BE2C (cell line): Measurements from ENCODE around the gene APBB2.
"Not testable (repeated sequence)": the region's sequence is repeated elsewhere in the genome, so short reads cannot be mapped to it uniquely, and the experiment has no call there.

Experiments used
- DNase-seq: peaks from one replicate; pipeline ENCODE4 v3.0.0-alpha.2; 2020
- H3K27me3 ChIP-seq: fragments of 250-450 bp; sonication (Bioruptor Pico); 2 replicates; pipeline ENCODE4 v1.5.1; 2020; ENCODE audit warnings: mild to moderate bottlenecking
- H3K36me3 ChIP-seq: fragments of 250-450 bp; sonication (Bioruptor Pico); 2 replicates; pipeline ENCODE4 v1.5.1; 2020; ENCODE audit warnings: mild to moderate bottlenecking
- H3K4me1 ChIP-seq: fragments of 250-450 bp; sonication (Bioruptor Pico); 2 replicates; pipeline ENCODE4 v1.5.1; 2020
- H3K4me3 ChIP-seq: 2 replicates; pipeline ENCODE4 v1.5.1; 2011; ENCODE audit warnings: low read depth, low read length
- H3K9me3 ChIP-seq: fragments of 250-450 bp; sonication (Bioruptor Pico); 2 replicates; pipeline ENCODE4 v1.5.1; 2020
- TF ChIP-seq, protein P1 (sequence below): IDR thresholded peaks from 2 replicates; pipeline ENCODE4 v1.5.1; 2012; ENCODE audit warnings: mild to moderate bottlenecking, low read depth, low read length

APBB2 gene

DNA sequence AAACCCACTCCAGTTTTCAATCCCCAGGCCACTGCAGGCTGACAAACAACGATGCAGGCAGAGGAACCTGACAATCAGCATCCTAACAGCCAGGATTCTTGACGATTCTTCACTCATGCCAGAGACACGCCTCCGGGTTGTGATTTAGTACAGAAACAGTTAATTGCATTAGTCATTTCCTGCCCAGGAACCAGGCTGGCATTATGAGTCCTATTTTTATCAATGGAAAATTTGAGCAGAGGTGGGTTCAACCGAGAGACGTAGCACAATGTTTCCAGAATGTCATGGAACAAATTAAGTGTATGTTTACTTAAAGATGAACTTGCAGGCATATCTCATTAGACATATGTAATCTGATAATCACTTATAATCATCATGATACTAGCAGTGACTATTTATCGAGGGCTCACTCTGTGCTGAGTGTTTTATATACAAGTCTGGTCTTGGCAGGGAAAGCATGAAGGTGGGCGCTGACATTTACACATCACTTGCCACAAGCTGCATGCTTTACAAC is 304.9 kb downstream of the APBB2 start:
- Histone ChIP-seq H3K4me3 (peak overlapping the region; percentile 37), H3K36me3 (no peaks in the 10 kb centered on the region), H3K9me3 (no peaks in the 10 kb centered on the region), H3K27me3 (no peaks in the 10 kb centered on the region), H3K4me1 (peaks cover 5% of the 10 kb centered on the region)
- DNase-seq = peak; percentile 74
- TF ChIP-seq, protein P1, sequence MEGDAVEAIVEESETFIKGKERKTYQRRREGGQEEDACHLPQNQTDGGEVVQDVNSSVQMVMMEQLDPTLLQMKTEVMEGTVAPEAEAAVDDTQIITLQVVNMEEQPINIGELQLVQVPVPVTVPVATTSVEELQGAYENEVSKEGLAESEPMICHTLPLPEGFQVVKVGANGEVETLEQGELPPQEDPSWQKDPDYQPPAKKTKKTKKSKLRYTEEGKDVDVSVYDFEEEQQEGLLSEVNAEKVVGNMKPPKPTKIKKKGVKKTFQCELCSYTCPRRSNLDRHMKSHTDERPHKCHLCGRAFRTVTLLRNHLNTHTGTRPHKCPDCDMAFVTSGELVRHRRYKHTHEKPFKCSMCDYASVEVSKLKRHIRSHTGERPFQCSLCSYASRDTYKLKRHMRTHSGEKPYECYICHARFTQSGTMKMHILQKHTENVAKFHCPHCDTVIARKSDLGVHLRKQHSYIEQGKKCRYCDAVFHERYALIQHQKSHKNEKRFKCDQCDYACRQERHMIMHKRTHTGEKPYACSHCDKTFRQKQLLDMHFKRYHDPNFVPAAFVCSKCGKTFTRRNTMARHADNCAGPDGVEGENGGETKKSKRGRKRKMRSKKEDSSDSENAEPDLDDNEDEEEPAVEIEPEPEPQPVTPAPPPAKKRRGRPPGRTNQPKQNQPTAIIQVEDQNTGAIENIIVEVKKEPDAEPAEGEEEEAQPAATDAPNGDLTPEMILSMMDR = no peak

DNA sequence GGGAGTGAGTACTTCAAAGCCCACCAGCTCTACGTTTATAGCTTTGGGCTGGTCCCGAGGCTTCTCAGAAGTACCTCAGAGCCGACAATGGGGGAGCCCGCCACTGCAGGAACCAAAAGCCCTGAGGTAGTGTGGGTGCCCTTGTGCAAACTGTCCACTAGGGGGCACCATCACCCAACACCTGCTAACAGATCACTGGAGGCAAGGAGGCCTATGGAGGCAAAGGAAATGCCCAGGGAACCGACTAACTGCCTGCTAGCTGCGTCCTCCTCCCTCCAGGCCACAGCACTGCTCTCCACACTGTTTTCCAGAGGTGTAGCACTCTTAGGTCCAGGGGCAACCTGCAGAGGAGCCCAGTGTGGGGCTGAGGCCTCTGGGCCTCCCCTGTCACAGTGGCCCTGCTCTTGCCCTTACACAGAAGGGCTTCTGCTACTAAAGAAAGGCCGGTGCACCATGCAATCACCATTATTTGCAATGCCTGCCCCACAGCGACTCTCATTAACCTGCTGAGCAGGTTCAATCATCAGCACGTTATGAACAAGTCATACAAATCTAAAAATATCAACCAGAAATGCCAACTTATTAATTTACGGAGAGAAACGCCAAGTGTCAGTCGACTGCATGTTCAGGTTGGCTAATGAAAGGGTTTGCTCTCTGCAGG is 305.5 kb downstream of the APBB2 start:
- Histone ChIP-seq H3K27me3 (no peaks in the 10 kb centered on the region), H3K4me3 (peak overlapping the region; percentile 37), H3K36me3 (no peaks in the 10 kb centered on the region), H3K4me1 (peaks cover 5% of the 10 kb centered on the region), H3K9me3 (no peaks in the 10 kb centered on the region)
- TF ChIP-seq, protein P1 = peak; percentile 98
- peak; percentile 85 for DNase-seq

DNA sequence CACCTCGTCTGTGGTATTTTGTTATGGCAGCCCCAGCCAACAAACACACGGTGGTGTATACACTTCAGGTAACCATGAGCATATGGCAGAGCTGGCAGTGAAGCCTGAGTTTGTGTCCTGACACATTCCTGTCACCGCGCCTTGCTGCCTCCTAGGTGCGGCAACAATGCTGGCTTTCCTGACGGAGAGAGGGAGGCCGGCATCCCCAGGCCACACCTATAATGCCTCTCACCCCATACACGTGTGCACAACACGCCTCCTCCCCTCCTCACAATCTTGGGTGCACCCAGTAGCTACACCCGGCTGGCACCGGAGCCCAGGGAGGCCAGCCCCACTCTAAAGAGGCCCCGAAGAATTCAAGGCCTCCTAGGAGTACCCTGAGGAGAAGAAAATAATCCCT is 306.0 kb downstream of the APBB2 start:
- H3K36me3 ChIP-seq = no peaks in the 10 kb centered on the region
- no peak for DNase-seq
- no peak overlapping the region for H3K4me3 ChIP-seq
- TF ChIP-seq, protein P1 = no peak
- no peaks in the 10 kb centered on the region for H3K27me3 ChIP-seq
- H3K9me3 ChIP-seq = no peaks in the 10 kb centered on the region
- peaks cover 5% of the 10 kb centered on the region for H3K4me1 ChIP-seq

DNA sequence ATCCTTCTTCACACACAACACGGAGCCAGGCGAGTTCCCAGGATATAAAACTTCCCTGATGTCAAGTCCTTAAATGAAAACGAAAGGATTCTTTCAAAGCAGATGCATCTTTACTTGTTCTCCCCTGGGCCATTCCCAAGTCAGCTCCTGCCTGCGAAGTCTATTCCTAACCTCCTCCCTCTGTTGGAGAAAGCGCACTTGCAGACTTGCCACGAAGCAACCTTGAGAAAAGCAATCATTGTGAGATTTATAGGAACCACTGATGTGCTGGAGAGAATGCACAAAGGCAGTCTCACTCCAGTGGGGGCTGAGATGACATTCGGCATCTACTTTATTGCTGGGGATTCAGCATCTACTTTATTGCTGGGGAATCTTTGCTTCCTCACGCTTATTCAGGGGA is 308.9 kb downstream of the APBB2 start:
- TF ChIP-seq, protein P1 = no peak
- peaks cover 5% of the 10 kb centered on the region for H3K4me1 ChIP-seq
- no peak for DNase-seq
- no peaks in the 10 kb centered on the region for H3K9me3 ChIP-seq
- H3K4me3 ChIP-seq = no peak overlapping the region
- no peaks in the 10 kb centered on the region for H3K27me3 ChIP-seq
- H3K36me3 ChIP-seq = no peaks in the 10 kb centered on the region

DNA sequence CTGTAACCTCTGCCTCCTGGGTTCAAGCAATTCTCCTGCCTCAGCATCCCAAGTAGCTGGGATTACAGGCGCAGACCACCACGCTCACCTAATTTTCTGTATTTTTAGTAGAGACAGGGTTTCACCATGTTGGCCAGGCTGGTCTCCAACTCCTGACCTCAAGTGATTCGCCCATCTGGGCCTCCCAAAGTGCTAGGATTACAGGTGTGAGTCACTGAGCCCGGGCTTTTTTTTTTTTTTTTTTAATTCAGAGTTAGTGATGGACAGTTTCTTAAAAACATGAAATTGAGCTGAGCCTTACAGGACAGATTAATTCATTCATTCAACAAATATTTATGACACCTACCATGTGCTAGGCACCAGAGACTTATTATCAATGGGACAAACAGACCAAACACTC is 313.8 kb downstream of the APBB2 start:
- not testable (repeated sequence) for H3K27me3 ChIP-seq, DNase-seq, H3K4me3 ChIP-seq, H3K36me3 ChIP-seq, H3K4me1 ChIP-seq, H3K9me3 ChIP-seq

DNA sequence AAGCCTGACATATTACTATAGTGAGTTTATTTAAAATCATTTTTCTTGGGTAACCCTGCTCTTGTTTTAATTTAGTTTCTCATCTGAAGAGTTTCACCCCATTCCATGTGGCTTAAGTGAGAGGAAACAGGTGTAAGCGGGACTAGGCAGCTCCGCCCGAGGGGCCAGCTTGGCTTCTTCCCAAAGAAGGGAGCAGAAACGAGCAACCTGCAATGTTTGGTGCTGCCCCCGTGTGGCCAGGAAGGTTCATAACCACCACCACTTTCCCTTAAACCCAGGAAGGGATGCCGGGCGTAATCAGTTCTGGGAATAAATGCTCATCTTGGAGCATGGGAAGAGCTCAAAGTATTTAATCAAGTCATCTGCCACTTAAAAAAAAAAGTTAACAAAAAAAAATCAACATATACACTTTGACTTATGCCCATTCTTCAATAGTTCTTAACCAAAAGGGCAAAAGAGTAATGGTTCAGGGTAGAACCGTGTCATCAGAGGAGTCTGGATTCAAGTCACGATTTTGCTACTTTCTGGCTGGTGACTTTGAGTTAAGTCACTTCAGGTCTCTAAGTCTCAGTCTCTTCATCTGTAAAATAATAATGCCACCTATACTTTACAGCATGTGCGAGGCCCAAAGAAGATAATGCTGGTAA is 316.7 kb downstream of the APBB2 start:
- H3K9me3 ChIP-seq = no peaks in the 10 kb centered on the region
- H3K4me3 ChIP-seq = peak overlapping the region; percentile 56
- DNase-seq = peak; percentile 87
- H3K27me3 ChIP-seq = no peaks in the 10 kb centered on the region
- no peaks in the 10 kb centered on the region for H3K4me1 ChIP-seq
- H3K36me3 ChIP-seq = no peaks in the 10 kb centered on the region
- TF ChIP-seq, protein P1 = peak; percentile 88
